Hematopoietic multipotent progenitor cell treated with erythropoietin and hydrocortisone succinate and interleukin-3 and kit ligand, for 17 days (in vitro differentiated cells): Measurements from ENCODE around the gene AUTS2.

Experiments used
- DNase-seq: peaks from one replicate; pipeline ENCODE4 v3.0.0-alpha.2; 2015; ENCODE audit warnings: low spot score

The AUTS2 gene

GRCh38 chr7:70035519-70035918 lies 437.2 kb downstream of the AUTS2 start:
- DNase-seq, result no peak

- no peak for DNase-seq
Measured at GRCh38 chr7:70035955-70036354, 437.7 kb downstream of the AUTS2 start.

- DNase-seq, result no peak
Measured at GRCh38 chr7:70036695-70037094, 438.4 kb downstream of the AUTS2 start.

- DNase-seq, result no peak
Measured at GRCh38 chr7:70037171-70037933, 439.1 kb downstream of the AUTS2 start.

GRCh38 chr7:70040051-70040450 lies 441.8 kb downstream of the AUTS2 start:
- DNase-seq, result no peak

- DNase-seq, result no peak
Measured at GRCh38 chr7:70040970-70041766, 442.9 kb downstream of the AUTS2 start.

DNA sequence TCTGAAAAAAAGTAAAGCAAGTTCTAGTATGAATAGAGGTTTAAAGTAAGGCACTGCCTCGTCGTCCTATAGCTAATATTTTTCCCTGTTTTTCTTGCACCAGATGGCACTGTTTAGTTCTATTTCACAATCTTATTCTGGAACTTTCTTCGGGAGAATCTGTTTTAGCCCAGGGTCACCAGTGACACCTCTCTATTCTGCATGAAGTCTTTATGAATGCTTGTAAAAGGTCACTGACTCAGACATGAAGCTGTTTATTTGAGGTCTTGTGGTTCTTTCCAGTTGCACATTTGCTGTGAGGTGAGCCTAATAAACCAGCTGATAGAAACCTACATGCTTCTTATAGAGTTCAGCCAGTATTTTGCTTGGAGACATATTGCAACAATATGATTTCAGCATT lies 444.3 kb downstream of the AUTS2 start:
- DNase-seq, result no peak

GRCh38 chr7:70043015-70043538 lies 444.8 kb downstream of the AUTS2 start:
- DNase-seq, result no peak

GRCh38 chr7:70044064-70044463 lies 445.8 kb downstream of the AUTS2 start:
- no peak for DNase-seq

GRCh38 chr7:70044525-70044924 lies 446.2 kb downstream of the AUTS2 start:
- DNase-seq, result no peak

DNA sequence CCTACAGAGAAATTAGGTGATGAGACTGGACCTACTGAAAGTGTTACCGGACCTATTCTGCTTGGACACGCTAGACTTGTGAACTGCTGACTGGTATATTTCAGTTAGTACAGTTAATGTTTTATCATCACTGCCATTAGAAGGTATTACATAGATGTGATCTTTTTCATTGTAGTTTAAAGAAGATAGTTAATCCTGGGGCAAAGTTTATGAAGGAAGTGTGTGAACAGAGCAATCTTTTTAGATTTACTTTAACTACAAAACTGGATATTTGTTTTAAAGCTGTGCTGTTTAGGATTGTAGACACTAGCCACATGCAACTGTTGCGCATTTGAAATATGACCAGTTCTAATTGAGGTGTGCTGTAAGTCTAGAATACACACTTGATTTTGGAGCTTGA lies 446.7 kb downstream of the AUTS2 start:
- DNase-seq, result no peak

DNA sequence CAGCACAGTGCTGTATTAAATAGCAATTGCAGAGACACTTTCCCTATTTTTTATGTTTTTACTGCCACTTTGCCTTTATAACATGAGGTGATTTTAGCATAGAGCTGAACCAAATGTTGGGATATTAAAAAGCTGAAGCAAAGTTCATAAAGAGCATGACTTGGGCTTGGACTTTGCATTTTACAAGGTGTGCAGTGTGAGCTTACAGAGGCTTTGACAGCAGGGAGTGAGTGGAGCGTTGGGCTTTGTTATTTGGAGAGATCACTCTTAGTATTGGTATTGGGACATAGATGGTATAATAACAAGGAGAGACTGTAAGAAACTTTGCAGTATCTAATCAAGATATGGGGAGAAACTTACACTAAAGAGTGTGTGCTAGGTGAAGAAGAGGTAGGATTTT lies 449.1 kb downstream of the AUTS2 start:
- DNase-seq, result no peak

DNA sequence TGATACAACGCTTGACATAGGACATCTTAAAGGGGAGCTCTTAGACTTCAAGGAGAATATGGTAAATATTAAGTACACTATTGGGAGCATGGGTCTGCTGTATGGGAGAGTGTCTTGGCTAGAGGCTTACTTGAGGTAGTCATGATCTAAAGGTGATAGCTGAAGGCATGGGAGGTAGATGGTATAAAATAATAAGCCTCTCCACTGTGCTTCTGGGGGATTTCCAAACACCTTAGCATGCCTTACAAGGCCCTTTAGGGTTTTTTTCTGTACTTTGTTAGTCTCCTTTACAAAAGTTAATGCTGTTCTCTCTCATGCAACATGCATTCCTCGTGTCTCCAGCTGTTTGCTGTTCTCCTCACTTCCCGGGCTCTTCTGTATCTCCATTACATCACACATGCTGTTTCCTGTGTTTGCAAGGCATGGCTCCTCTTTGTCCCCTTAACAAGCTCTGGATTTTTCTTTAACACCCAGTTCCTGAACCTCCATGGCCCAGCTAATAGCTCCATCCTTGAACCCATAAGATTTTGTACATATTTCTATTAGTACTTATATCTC lies 449.7 kb downstream of the AUTS2 start:
- no peak for DNase-seq

DNA sequence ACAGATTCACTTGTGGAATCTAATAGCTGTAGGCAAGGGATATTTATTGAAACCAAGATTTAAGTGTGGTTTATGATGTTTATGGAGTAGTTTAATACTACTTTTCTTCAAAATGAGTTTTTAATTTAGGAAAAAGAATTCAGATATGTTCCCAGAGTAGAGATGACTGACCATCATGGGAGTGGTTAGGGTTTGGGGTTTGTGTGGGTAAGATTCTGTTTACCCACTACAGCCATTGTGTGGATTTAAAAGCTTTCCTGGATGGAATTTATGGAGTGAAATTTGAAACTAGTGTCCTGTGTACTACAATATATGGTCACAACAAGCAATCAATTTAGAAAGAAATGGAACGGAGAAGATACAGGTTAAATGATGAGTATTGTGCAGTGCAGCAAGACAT lies 453.5 kb downstream of the AUTS2 start:
- DNase-seq, result no peak

GRCh38 chr7:70052691-70053090 lies 454.4 kb downstream of the AUTS2 start:
- DNase-seq, result no peak

GRCh38 chr7:70053421-70053820 lies 455.1 kb downstream of the AUTS2 start:
- no peak for DNase-seq

- DNase-seq, result no peak
Measured at GRCh38 chr7:70053989-70054388, 455.7 kb downstream of the AUTS2 start.

- DNase-seq, result no peak
Measured at GRCh38 chr7:70056363-70056762, 458.1 kb downstream of the AUTS2 start.

GRCh38 chr7:70060298-70061068 lies 462.2 kb downstream of the AUTS2 start:
- DNase-seq, result no peak

- no peak for DNase-seq
Measured at GRCh38 chr7:70063371-70063770, 465.1 kb downstream of the AUTS2 start.

GRCh38 chr7:70063927-70064326 lies 465.7 kb downstream of the AUTS2 start:
- no peak for DNase-seq

DNA sequence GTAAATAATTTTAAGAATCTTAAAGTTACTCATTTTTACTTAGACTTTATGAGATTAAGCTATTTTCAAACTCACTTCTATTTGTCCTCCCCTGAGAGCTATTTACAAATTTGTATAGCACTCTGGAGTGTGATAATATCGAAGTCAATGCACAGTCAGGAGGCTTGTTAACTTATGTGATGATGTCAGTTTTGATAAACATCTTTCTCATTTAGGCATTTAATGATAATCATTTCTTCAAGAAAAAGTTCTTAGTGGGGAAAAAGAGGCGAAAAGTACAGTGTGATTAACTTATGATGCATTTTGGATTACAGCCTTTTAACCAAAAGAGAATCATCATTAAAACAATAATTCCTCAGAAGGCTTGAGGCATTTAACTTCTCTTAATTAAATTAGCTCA lies 468.6 kb downstream of the AUTS2 start:
- DNase-seq, result no peak
